GM23248 (cell line): ENCODE results near the gene CCL19. TPM values are rescaled to one million over a fixed set of nuclear protein-coding genes. Genes with fewer than 3 reads are reported as not detected.

Experiments used
- DNase-seq: peaks from one replicate; pipeline ENCODE4 v3.0.0-alpha.2; 2015
- H2AFZ ChIP-seq: fragments of 200-600 bp; sonication (generic); 2 replicates; pipeline ENCODE4 v1.6.1; 2016; ENCODE audit warnings: antibody characterized with exemption
- H3F3A ChIP-seq: fragments of 200-600 bp; sonication (generic); 2 replicates; pipeline ENCODE4 v1.6.1; 2016; ENCODE audit warnings: mild to moderate bottlenecking, antibody characterized with exemption, mixed run types; ENCODE audit not compliant: insufficient read depth
- H3K27ac ChIP-seq: fragments of 200-600 bp; sonication (generic); 2 replicates; pipeline ENCODE4 v1.5.1; 2016; ENCODE audit warnings: mild to moderate bottlenecking
- H3K27me3 ChIP-seq: fragments of 200-600 bp; sonication (generic); replicated peaks from 2 replicates; pipeline ENCODE4 v1.6.1; 2016; ENCODE audit warnings: mild to moderate bottlenecking; ENCODE audit not compliant: insufficient read depth
- H3K36me3 ChIP-seq: fragments of 200-600 bp; sonication (generic); 2 replicates; pipeline ENCODE4 v1.6.1; 2016; ENCODE audit warnings: low read depth, mild to moderate bottlenecking
- H3K4me1 ChIP-seq: fragments of 200-600 bp; sonication (generic); 2 replicates; pipeline ENCODE4 v1.6.1; 2016; ENCODE audit warnings: mild to moderate bottlenecking; ENCODE audit not compliant: insufficient read depth
- H3K4me2 ChIP-seq: fragments of 200-600 bp; sonication (generic); one replicate; pipeline ENCODE4 v1.6.1; 2016; ENCODE audit warnings: mild to moderate bottlenecking; ENCODE audit not compliant: unreplicated experiment
- H3K4me3 ChIP-seq: fragments of 200-600 bp; sonication (generic); 2 replicates; pipeline ENCODE4 v1.5.1; 2016; ENCODE audit warnings: mild to moderate bottlenecking
- H3K79me2 ChIP-seq: fragments of 200-600 bp; sonication (generic); 2 replicates; pipeline ENCODE4 v1.6.1; 2016; ENCODE audit warnings: mild to moderate bottlenecking; ENCODE audit not compliant: insufficient read depth
- H3K9ac ChIP-seq: fragments of 200-600 bp; sonication (generic); 2 replicates; pipeline ENCODE4 v1.6.1; 2016; ENCODE audit warnings: mild to moderate bottlenecking
- H3K9me2 ChIP-seq: fragments of 200-600 bp; sonication (generic); 2 replicates; pipeline ENCODE4 v1.6.1; 2016; ENCODE audit warnings: mixed run types, mild to moderate bottlenecking, moderate library complexity; ENCODE audit not compliant: insufficient read depth
- H3K9me3 ChIP-seq: fragments of 200-600 bp; sonication (generic); one replicate; pipeline ENCODE4 v1.6.1; 2017; ENCODE audit warnings: low read depth
- H4K20me1 ChIP-seq: fragments of 200-600 bp; sonication (generic); 2 replicates; pipeline ENCODE4 v1.6.0; 2016; ENCODE audit not compliant: insufficient read depth
- EZH2 ChIP-seq: fragments of 200-600 bp; sonication (generic); IDR thresholded peaks from 2 replicates; pipeline ENCODE4 v1.6.1; 2018; ENCODE audit warnings: antibody characterized with exemption, mild to moderate bottlenecking; ENCODE audit not compliant: insufficient read depth, poor library complexity, severe bottlenecking
- EZH2phosphoT487 ChIP-seq: fragments of 200-600 bp; sonication (generic); IDR thresholded peaks from 2 replicates; pipeline ENCODE4 v1.6.1; 2018; ENCODE audit warnings: antibody characterized with exemption, moderate library complexity, mild to moderate bottlenecking, low read depth; ENCODE audit not compliant: insufficient read depth
- WGBS, 2 experiments: methylation state at CpG; one replicate each; pipeline ENCODE4 v1.1.6; 2015 to 2017; ENCODE audit warnings: low lambda C conversion rate in 2 of 2, low coverage in 1 of 2; ENCODE audit errors: missing lambda C conversion rate in 2 of 2; 5-methylcytosine and 5-hydroxymethylcytosine counted together
- in situ Hi-C: fragments of 300-500 bp; cut with MboI; formaldehyde crosslinking; loops from 2 replicates; pipeline ENCODE4 v1.15.0; 2020
- polyA plus RNA-seq: library from polyadenylated mRNA; unstranded; fragments of >200 nt; fragmentation: Nextera tagmentation; extraction: Ambion mirVana; gene quantifications from 2 replicates; pipeline ENCODE4 v1.2.1, GENCODE V29; 2016
- total RNA-seq: library from RNA; depleted of rRNA; stranded (reverse); fragments of >200 nt; shearing (Covaris generic); gene quantifications from 2 replicates; pipeline ENCODE4 v1.2.3, GENCODE V29; 2014

CCL19 gene
- total and polyA plus RNA-seq, 2 experiments from 2014 or later = not detected

DNA sequence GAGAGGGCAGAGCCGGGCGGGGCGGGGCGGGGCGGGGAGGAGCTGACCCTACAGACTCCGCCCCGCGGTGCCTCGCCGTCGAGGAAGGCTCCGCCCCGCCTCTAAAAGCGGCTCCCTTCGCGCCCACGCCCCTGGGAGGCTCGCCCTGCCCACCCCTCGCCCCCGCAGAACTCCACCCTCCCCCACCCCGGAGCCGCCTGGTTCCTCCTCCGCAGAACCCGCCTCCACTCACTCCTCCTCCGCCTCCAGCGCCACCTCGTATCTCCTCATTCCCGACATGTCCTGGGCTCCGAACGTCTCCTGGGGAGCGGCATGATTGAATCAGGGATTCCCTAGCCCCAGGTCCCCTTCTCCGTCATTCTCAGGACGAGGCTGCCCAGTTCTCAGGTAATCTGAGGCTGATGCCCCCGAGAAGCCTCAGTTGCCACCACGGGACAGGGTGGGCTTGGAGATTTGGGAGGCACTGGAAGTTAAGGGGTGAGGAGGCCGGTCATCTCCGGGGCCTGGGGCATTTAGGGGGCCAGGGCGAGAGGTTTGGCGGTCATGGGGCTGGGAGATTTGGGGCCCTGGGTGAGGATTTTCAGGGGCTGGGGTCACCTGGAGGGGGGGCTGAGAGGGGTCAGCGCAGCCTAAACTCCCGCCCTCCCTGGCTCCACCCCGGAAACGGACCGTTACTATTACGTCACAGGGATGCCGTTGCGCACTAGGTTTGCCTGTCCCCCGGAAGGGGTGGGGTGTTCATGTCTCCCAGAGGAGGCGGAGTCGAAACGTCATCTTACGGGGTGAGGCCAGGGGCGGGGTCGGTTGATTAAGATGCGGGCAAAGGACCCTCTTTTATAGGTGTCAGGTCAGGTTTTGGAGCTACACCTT lies 25.5 kb downstream of the CCL19 start:
- no peak for TF ChIP-seq EZH2phosphoT487
- TF ChIP-seq EZH2 = no peak
- in situ Hi-C loops = no loop called here
- WGBS, 2 experiments = 1 to 3% methylated on average over 28 to 55 of the region's 55 CpGs
- Histone ChIP-seq H2AFZ (peak overlapping the region; percentile 91), H3K36me3 (no peaks in the 10 kb centered on the region), H3K27me3 (no peaks in the 10 kb centered on the region), H4K20me1 (no peaks in the 10 kb centered on the region), H3K4me1 (peaks cover 7% of the 10 kb centered on the region; the same call in 1 of the 2 replicates), H3K4me2 (peak overlapping the region; percentile 93), H3K9me2 (no peaks in the 10 kb centered on the region), H3K9me3 (no peaks in the 10 kb centered on the region), H3K4me3 (peak overlapping the region; percentile 93), H3K9ac (peak overlapping the region; percentile 93), H3K79me2 (peaks cover 25% of the 10 kb centered on the region), H3K27ac (peak overlapping the region; percentile 95), H3F3A (peaks cover 15% of the 10 kb centered on the region; the same call in 1 of the 2 replicates)
- peak; percentile 98 for DNase-seq

DNA sequence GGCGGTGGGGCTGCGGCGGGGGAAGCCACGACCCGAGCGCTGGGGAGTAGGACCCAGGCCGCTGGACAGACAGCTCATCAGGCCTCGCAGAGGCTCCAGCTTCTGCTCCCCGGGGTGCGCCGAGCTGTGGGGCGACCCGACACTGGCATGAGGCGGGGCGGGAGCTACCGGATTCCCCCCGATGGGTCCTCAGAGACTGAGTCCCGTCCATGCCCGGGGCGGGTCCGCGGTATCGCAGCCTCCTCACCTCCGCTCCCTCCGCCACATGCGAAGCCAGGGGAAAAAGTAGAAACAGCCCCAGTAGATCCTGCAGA lies 26.1 kb downstream of the CCL19 start:
- 0 to 1% methylated on average over 18 to 23 of the region's 26 CpGs for WGBS, 2 experiments
- H3K27ac ChIP-seq = peak overlapping the region; percentile 70
- peak overlapping the region; percentile 78 for H3K4me2 ChIP-seq
- no peaks in the 10 kb centered on the region for H3K27me3 ChIP-seq
- H2AFZ ChIP-seq = peak overlapping the region; percentile 85
- no peak for DNase-seq
- H3K36me3 ChIP-seq = no peaks in the 10 kb centered on the region
- H3F3A ChIP-seq = peaks cover 15% of the 10 kb centered on the region; the same call in 1 of the 2 replicates
- in situ Hi-C loops = no loop called here
- H3K4me3 ChIP-seq = peak overlapping the region; percentile 70
- H4K20me1 ChIP-seq = no peaks in the 10 kb centered on the region
- no peak for TF ChIP-seq EZH2
- no peak for TF ChIP-seq EZH2phosphoT487
- peak overlapping the region; percentile 93 for H3K9ac ChIP-seq
- peaks cover 7% of the 10 kb centered on the region; the same call in 1 of the 2 replicates for H3K4me1 ChIP-seq
- H3K9me2 ChIP-seq = no peaks in the 10 kb centered on the region
- peaks cover 25% of the 10 kb centered on the region for H3K79me2 ChIP-seq
- H3K9me3 ChIP-seq = no peaks in the 10 kb centered on the region

DNA sequence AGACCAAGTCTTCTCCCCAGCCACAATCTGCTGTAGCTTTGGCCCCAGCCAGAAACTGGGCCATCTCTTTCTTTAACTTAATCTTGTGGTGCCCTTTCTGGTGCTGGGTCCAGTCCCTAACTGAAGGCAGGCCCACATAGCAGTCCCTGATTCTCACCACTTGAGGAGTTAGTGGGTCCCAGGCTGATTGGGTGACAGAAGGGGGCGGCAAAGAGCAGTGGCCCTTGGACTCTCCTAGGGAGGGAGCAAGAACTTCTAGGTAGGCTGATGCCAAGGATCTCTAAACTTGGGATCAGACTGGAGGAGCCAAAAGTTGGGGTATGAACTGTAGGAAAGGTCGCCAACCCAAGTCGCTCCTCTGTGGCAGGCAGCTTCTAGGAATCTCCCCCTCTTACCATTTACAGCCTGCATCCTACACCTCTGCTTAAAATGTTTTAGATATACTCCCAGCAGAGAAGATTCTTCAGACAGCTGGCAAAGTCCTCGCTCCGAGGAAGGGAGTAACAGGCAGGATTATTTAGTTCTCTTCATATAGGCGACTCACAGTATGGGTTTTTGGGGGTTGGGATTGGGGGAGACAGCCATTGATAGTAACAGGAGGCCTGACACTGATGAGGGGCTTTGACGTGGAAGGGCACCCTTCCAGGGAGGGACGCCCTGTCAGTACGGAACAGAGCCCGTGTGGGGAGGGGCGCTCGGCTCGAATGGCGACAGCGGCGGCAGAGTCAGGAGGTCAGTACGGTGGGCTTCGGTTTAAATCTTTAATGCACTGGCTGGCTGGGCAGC lies 26.6 kb downstream of the CCL19 start:
- peaks cover 7% of the 10 kb centered on the region; the same call in 1 of the 2 replicates for H3K4me1 ChIP-seq
- no peaks in the 10 kb centered on the region for H3K36me3 ChIP-seq
- 2% methylated on average over 18 of the region's 18 CpGs for WGBS, 2 experiments
- peak overlapping the region; percentile 93 for H3K9ac ChIP-seq
- peaks cover 15% of the 10 kb centered on the region; the same call in 1 of the 2 replicates for H3F3A ChIP-seq
- TF ChIP-seq EZH2phosphoT487 = no peak
- no peak for TF ChIP-seq EZH2
- no peaks in the 10 kb centered on the region for H3K9me2 ChIP-seq
- in situ Hi-C loops = no loop called here
- H3K4me2 ChIP-seq = peak overlapping the region; percentile 78
- DNase-seq = peak; percentile 90
- H3K4me3 ChIP-seq = peak overlapping the region; percentile 70
- H4K20me1 ChIP-seq = no peaks in the 10 kb centered on the region
- peak overlapping the region; percentile 70 for H3K27ac ChIP-seq
- no peaks in the 10 kb centered on the region for H3K27me3 ChIP-seq
- no peaks in the 10 kb centered on the region for H3K9me3 ChIP-seq
- peak overlapping the region; percentile 85 for H2AFZ ChIP-seq
- H3K79me2 ChIP-seq = peaks cover 25% of the 10 kb centered on the region

DNA sequence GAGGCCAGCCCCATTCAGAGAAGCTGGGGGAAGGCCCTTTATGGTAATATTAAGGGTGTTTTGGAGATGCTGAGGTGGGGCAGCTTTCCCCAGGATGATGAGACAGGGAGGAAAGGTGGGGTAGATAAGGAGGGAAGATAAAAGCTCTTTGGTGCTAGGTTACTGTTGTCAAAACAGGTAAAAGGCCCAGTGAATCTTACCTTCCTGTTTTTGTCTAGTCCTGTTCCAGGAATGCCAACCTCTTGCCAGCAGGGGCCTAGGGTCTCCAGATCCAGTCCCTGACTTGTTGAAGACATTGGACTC lies 27.8 kb downstream of the CCL19 start:
- H3K9ac ChIP-seq = no peak overlapping the region
- H3K4me3 ChIP-seq = no peak overlapping the region
- TF ChIP-seq EZH2 (no peak), EZH2phosphoT487 (no peak)
- no peak overlapping the region for H3K4me2 ChIP-seq
- in situ Hi-C loops = no loop called here
- H3K27me3 ChIP-seq = no peaks in the 10 kb centered on the region
- DNase-seq = no peak
- H3K36me3 ChIP-seq = no peaks in the 10 kb centered on the region
- peaks cover 7% of the 10 kb centered on the region; the same call in 1 of the 2 replicates for H3K4me1 ChIP-seq
- H3K9me2 ChIP-seq = no peaks in the 10 kb centered on the region
- H2AFZ ChIP-seq = no peak overlapping the region
- no peaks in the 10 kb centered on the region for H4K20me1 ChIP-seq
- no peak overlapping the region for H3K27ac ChIP-seq
- peaks cover 23% of the 10 kb centered on the region for H3K79me2 ChIP-seq
- no peaks in the 10 kb centered on the region for H3K9me3 ChIP-seq
- peaks cover 15% of the 10 kb centered on the region; the same call in 1 of the 2 replicates for H3F3A ChIP-seq
